ENCODE measurements around the gene ADARB2. TPM values are rescaled to one million over a fixed set of nuclear protein-coding genes. Genes with fewer than 3 reads are reported as not detected.
A peak's percentile ranks its signal among the peaks of the same experiment; 100 is the strongest.
"Not testable (repeated sequence)": the region's sequence is repeated elsewhere in the genome, so short reads cannot be mapped to it uniquely, and the experiment has no call there.

Gene ADARB2
- total and polyA plus RNA-seq, 10 of the 15 experiments (the other 5 are each of a cell fraction or from before 2014, with no cell fraction given) = 0.02 to 4.1 (median 0.76) TPM

GRCh38 chr10:1159131-1160061 is 577.9 kb downstream of the ADARB2 start:
- no peak overlapping the region for H3K27ac ChIP-seq (ENCODE audit: control insufficient read depth, insufficient read depth)
- ChIA-PET CTCF (no interaction called here), POLR2A (no interaction called here), RAD21 (ENCODE audit: unreplicated experiment) (no interaction called here), SMC1A (ENCODE audit: uncharacterized antibody, unreplicated experiment) (no interaction called here)
- FAIRE-seq (no peak), DNase-seq (ENCODE audit: low read depth, low spot score) (no peak), ATAC-seq (no peak)
- H3K9me3 ChIP-seq (replicated peaks; ENCODE audit: control insufficient read depth, insufficient read depth, low read length) = no peaks in the 10 kb centered on the region
- no peaks in the 10 kb centered on the region; a peak in 1 of 4 replicates for H3K27me3 ChIP-seq (replicated peaks in 1 of 2; ENCODE audit: control insufficient read depth in 2 of 2, insufficient read depth in 2 of 2, low read length in 1 of 2)
- intact Hi-C loops (cut with micrococcal nuclease; ENCODE audit: unreplicated experiment) (no loop called here), in situ Hi-C loops (cut with MboI) (no loop called here)
- H3K4me3 ChIP-seq = no peak overlapping the region
- no peaks in the 10 kb centered on the region for H3K4me1 ChIP-seq (ENCODE audit: control insufficient read depth, insufficient read depth, low read length)
- no TSS peak for BruUV-seq (replicated peaks)
- WGBS (ENCODE audit: insufficient coverage, insufficient replicate concordance, low lambda C conversion rate, missing lambda C conversion rate) = 68% methylated on average over 58 of the region's 59 CpGs
- no peaks in the 10 kb centered on the region for H4K20me1 ChIP-seq (ENCODE audit: control insufficient read depth, insufficient read depth)
- no peak overlapping the region for H3K9ac ChIP-seq (ENCODE audit: control insufficient read depth, insufficient read depth, low read length)
- H3K36me3 ChIP-seq (ENCODE audit: control insufficient read depth in 2 of 2, insufficient read depth in 2 of 2, low read length in 1 of 2) = no peaks in the 10 kb centered on the region
- no peaks in the 10 kb centered on the region for H3K79me2 ChIP-seq (ENCODE audit: control insufficient read depth, insufficient read depth, low read length)
- H3K4me2 ChIP-seq (ENCODE audit: control insufficient read depth, insufficient read depth) = no peak overlapping the region
- H2AFZ ChIP-seq (ENCODE audit: control insufficient read depth, low read depth, low read length) = no peak overlapping the region
- TF ChIP-seq E4F1 (IDR thresholded peaks at IDR 0.05; ENCODE audit: borderline replicate concordance, partially characterized antibody) = no peak
- peak; percentile 77; the same call in 1 of the 2 replicates for TF ChIP-seq TCF3 (IDR thresholded peaks at IDR 0.05; ENCODE audit: borderline replicate concordance, insufficient read depth, low read depth, low read length)
- no peak for TF ChIP-seq ZNF384 (IDR thresholded peaks at IDR 0.05; ENCODE audit: borderline replicate concordance, low read depth, low read length)
- peak; percentile 79 for TF ChIP-seq BCL3 (IDR thresholded peaks at IDR 0.05; ENCODE audit: borderline replicate concordance, insufficient read depth, low read depth, low read length, poor library complexity, severe bottlenecking)
- no peak for TF ChIP-seq RAD51 (IDR thresholded peaks at IDR 0.05)
- no peak for TF ChIP-seq ATF2 (IDR thresholded peaks at IDR 0.05; ENCODE audit: low read length)
- no peak for TF ChIP-seq USF2 (IDR thresholded peaks at IDR 0.05; ENCODE audit: borderline replicate concordance, low read depth, low read length)

- RAD21 ChIA-PET (ENCODE audit: unreplicated experiment); H3K4me1 ChIP-seq (ENCODE audit: control insufficient read depth, insufficient read depth, low read length); ATAC-seq; POLR2A ChIA-PET; H3K27me3 ChIP-seq (replicated peaks in 1 of 2; ENCODE audit: control insufficient read depth in 2 of 2, insufficient read depth in 2 of 2, low read length in 1 of 2); H3K9me3 ChIP-seq (replicated peaks; ENCODE audit: control insufficient read depth, insufficient read depth, low read length); H3K9ac ChIP-seq (ENCODE audit: control insufficient read depth, insufficient read depth, low read length); intact Hi-C loops (cut with micrococcal nuclease; ENCODE audit: unreplicated experiment); H4K20me1 ChIP-seq (ENCODE audit: control insufficient read depth, insufficient read depth); CTCF ChIA-PET; H3K4me2 ChIP-seq (ENCODE audit: control insufficient read depth, insufficient read depth); in situ Hi-C loops (cut with MboI); H3K36me3 ChIP-seq (ENCODE audit: control insufficient read depth in 2 of 2, insufficient read depth in 2 of 2, low read length in 1 of 2); DNase-seq (ENCODE audit: low read depth, low spot score); H3K27ac ChIP-seq (ENCODE audit: control insufficient read depth, insufficient read depth); FAIRE-seq; BruUV-seq (replicated peaks); H3K4me3 ChIP-seq; H3K79me2 ChIP-seq (ENCODE audit: control insufficient read depth, insufficient read depth, low read length); H2AFZ ChIP-seq (ENCODE audit: control insufficient read depth, low read depth, low read length): not testable (repeated sequence)
- WGBS (ENCODE audit: insufficient coverage, insufficient replicate concordance, low lambda C conversion rate, missing lambda C conversion rate) = 46% methylated on average over 10 of the region's 10 CpGs
- SMC1A ChIA-PET (ENCODE audit: uncharacterized antibody, unreplicated experiment) = interaction anchor here (0.6 kb wide), 1 partner anchor 1592 kb away, joined by 4 read pairs; no protein-coding TSS in a partner anchor
Observed at GRCh38 chr10:1158536-1158935, 578.8 kb downstream of the ADARB2 start.

Measured in GM12878 (cell line).